ENCODE results near the gene KRTAP10-4.

- TF ChIP-seq POLR2A (IDR thresholded peaks at IDR 0.05): no peak
- TF ChIP-seq POLR2AphosphoS5 (IDR thresholded peaks at IDR 0.05): no peak
- no peak for TF ChIP-seq CTCF (IDR thresholded peaks at IDR 0.05)
Measured at GRCh38 chr21:44592446-44593311, 19.1 kb downstream of the KRTAP10-4 start, which contains the start of gene KRTAP10-6.

Data from prostate gland (tissue), 2 donors.